Tibial nerve (tissue), 4 donors: ENCODE data around the gene TENM4.

ENCODE experiments used
- EP300 ChIP-seq, 2 donors: sonication (generic); formaldehyde crosslinking; IDR thresholded peaks; one replicate each; pipeline ENCODE4 v1.6.1; 2017; ENCODE audit warnings: antibody characterized with exemption in 2 of 2, mild to moderate bottlenecking in 1 of 2
- POLR2A ChIP-seq, 2 donors: fragments of 450-650 bp; IDR thresholded peaks; one replicate each; pipeline ENCODE4 v1.6.1; 2017; ENCODE audit warnings: antibody characterized with exemption in 2 of 2, mild to moderate bottlenecking in 2 of 2, moderate library complexity in 2 of 2
- TF ChIP-seq, protein P1 (sequence below), 5 experiments: fragments of 200-600 bp in 3 of 5; fragments of 450-650 bp in 2 of 5; sonication (generic) in 3 of 5; IDR thresholded peaks; one replicate each; pipeline ENCODE4 v1.5.1; 2016 to 2019; ENCODE audit warnings: antibody characterized with exemption in 5 of 5, mild to moderate bottlenecking in 3 of 5, moderate library complexity in 2 of 5

- TF ChIP-seq, protein P1, sequence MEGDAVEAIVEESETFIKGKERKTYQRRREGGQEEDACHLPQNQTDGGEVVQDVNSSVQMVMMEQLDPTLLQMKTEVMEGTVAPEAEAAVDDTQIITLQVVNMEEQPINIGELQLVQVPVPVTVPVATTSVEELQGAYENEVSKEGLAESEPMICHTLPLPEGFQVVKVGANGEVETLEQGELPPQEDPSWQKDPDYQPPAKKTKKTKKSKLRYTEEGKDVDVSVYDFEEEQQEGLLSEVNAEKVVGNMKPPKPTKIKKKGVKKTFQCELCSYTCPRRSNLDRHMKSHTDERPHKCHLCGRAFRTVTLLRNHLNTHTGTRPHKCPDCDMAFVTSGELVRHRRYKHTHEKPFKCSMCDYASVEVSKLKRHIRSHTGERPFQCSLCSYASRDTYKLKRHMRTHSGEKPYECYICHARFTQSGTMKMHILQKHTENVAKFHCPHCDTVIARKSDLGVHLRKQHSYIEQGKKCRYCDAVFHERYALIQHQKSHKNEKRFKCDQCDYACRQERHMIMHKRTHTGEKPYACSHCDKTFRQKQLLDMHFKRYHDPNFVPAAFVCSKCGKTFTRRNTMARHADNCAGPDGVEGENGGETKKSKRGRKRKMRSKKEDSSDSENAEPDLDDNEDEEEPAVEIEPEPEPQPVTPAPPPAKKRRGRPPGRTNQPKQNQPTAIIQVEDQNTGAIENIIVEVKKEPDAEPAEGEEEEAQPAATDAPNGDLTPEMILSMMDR (IDR thresholded peaks at IDR 0.05): no peak
- TF ChIP-seq EP300 (IDR thresholded peaks at IDR 0.05) (no peak), POLR2A (IDR thresholded peaks at IDR 0.05) (no peak)
Observed at GRCh38 chr11:78905756-78906155, 535.1 kb downstream of the TENM4 start.
